ENCODE measurements around the gene RTL1.

RTL1 gene

DNA sequence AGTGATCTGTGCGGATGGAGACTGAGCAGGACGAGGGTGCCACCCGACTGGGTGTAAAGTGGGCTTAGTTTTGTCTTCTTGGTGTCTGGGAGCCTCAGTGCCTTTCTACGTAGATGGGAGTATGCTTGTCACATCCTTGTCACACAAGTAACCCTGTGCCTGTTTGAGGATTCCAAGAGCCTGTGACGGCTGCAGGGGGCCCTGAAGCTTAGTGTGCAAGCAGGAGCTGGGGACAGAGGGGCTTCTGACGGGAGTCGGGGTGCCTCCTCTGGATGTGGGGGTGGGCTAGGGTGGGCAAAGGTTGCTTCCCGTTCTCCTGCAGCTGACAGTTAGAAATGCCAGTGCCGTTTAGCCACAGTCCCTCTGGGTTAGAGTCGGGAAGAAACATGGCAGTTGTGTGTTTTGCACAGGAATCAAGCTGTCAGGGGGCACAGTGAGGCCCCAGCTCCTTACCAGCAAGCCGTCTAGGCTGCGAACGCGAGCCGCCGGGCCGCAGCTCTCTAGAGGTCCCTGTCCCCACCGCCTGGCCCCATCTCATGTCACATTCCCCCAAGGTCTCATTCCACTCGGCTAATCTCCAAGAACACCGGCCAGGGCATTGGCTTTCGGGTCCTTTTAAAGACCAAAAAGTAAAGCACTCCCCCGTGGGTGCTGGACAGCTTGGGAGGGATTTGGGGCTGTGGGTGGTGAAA lies 7.0 kb downstream of the RTL1 start:
- TF ChIP-seq, protein P1, sequence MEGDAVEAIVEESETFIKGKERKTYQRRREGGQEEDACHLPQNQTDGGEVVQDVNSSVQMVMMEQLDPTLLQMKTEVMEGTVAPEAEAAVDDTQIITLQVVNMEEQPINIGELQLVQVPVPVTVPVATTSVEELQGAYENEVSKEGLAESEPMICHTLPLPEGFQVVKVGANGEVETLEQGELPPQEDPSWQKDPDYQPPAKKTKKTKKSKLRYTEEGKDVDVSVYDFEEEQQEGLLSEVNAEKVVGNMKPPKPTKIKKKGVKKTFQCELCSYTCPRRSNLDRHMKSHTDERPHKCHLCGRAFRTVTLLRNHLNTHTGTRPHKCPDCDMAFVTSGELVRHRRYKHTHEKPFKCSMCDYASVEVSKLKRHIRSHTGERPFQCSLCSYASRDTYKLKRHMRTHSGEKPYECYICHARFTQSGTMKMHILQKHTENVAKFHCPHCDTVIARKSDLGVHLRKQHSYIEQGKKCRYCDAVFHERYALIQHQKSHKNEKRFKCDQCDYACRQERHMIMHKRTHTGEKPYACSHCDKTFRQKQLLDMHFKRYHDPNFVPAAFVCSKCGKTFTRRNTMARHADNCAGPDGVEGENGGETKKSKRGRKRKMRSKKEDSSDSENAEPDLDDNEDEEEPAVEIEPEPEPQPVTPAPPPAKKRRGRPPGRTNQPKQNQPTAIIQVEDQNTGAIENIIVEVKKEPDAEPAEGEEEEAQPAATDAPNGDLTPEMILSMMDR (IDR thresholded peaks at IDR 0.05; ENCODE audit: insufficient read depth, missing control alignments): no peak
- DNase-seq (ENCODE audit: insufficient read length, low spot score) (no peak), FAIRE-seq (no peak)

DNA sequence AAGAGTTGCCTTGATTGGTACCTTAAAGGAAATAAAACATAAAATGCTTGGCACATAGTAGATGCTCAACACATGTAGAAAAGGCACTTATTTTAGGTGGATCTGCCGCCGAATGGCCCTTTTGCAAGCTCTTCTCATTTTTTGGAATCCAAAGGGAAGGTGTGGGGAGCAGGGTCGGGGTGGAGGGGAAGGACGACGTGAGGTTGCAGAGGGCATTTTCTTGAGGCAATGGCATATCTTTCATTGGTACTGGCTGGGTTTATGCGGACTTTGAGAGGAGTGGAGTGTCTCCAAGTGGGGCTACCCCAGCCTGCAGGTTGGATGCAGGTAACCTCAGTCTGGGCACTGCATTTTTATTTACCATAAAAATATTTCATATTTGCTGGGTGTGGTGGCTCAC lies 8.1 kb downstream of the RTL1 start:
- DNase-seq (ENCODE audit: insufficient read length, low spot score): no peak
- no peak for FAIRE-seq
- TF ChIP-seq, protein P1 (IDR thresholded peaks at IDR 0.05; ENCODE audit: insufficient read depth, missing control alignments): no peak

DNA sequence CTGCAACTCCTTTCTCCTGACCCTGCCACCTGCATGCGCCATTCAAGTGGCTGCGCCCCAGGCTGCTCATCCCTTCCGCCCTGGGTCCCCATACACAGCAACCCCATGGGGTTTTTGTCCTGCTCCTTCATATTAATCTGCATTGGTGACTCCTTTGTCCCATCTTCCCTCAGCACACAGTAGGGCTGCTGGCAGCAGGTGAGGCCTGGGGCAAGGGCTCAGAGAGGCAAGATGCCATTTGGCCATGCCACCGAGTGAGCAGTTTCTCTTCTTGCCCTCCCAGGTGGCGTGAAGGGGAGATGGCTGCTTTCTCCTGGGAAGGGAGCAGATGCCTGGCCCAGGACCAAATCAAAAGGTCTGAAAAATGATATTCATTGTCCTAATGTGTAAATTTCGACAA lies 9.1 kb downstream of the RTL1 start:
- FAIRE-seq (no peak), DNase-seq (ENCODE audit: insufficient read length, low spot score) (no peak)
- TF ChIP-seq, protein P1 (IDR thresholded peaks at IDR 0.05; ENCODE audit: insufficient read depth, missing control alignments): no peak

DNA sequence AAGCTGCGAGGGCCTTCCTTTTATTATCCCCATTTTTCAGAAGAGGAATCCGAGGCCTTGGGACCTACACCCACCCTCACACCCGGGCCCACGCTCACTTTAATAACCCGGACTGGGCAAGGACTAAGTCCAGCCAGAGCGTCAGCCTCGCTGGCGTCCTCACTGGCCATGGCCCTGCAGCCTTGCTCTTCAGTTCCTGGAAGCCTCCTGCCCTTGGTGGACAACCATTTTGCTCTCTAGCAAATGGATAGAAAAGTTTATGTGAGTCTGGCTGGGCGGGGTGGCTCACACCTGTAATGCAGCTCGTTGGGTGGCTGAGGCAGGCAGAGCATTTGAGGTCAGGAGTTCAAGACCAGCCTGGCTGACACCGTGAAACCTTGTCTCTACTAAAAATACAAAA lies 9.8 kb downstream of the RTL1 start:
- FAIRE-seq: no peak
- TF ChIP-seq, protein P1 (IDR thresholded peaks at IDR 0.05; ENCODE audit: insufficient read depth, missing control alignments): no peak
- DNase-seq (ENCODE audit: insufficient read length, low spot score): no peak

DNA sequence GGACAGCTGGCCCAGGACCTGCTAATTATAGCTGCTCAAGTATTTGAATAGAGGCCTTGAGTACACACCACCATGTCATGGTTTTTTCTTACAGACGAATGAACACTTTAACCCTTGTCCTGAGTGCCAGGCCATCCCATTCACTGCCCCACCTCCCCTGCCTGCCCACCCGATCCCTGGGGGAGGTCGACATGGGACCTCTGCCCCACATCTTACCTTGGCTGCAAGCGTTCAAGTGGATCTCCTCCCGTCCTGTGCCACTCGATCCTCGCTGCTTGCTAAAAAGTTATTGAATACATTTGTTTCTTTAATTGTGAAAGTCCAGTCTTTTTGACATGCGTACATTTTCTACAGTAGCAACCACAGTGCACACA lies 10.3 kb downstream of the RTL1 start:
- FAIRE-seq (no peak), DNase-seq (ENCODE audit: insufficient read length, low spot score) (no peak)
- TF ChIP-seq, protein P1 (IDR thresholded peaks at IDR 0.05; ENCODE audit: insufficient read depth, missing control alignments): no peak

DNA sequence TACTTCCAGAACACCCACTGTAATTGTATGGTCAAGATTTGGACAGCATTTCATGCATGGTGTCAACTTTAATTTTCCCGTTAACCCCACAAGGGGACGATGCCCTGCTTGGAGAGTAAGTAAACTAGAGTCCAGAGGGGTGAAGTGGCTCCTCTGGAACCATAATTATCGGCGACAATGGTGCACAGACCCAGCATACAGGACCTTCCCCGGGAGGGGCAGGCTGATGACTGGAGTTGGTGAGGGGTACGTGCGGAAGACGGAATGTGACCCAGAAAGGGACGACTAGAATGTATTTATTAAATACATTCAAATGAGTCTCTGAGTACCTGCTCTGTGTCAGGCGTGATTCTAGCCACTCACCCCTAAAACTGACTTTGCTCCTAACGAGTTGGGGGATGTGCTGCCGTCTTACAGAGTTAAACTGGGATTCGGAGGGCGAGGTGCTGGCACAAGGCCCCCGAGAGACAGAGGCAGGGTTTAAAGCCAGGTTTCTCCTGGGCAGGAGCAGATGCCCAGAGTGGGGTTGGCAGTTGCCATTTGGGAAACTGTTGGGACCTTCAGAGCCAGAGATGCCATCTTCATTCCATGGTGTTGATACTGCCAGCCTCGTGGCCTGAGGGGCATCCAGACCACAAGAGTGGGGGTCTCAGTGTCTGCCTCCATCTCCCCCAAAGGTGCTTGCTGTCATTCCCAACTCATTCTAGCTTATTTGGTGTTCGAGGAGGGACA lies 10.9 kb downstream of the RTL1 start:
- FAIRE-seq: no peak
- TF ChIP-seq, protein P1 (IDR thresholded peaks at IDR 0.05; ENCODE audit: insufficient read depth, missing control alignments): no peak
- no peak for DNase-seq (ENCODE audit: insufficient read length, low spot score)

Measured in D721Med (cell line).